Liver (tissue), 3 donors: ENCODE measurements around the gene THBS2.

Source experiments
- CTCF ChIP-seq: fragments of 150-350 bp; IDR thresholded peaks from 2 replicates; pipeline ENCODE4 v1.5.1; 2017; ENCODE audit warnings: improper control_type of control experiment, low read depth, low read length; ENCODE audit not compliant: missing input control
- EGR1 ChIP-seq, 2 donors: IDR thresholded peaks; 2 replicates each; pipeline ENCODE4 v1.6.1; 2016 to 2018; ENCODE audit warnings: antibody characterized with exemption in 2 of 2, low read depth in 2 of 2
- FOXA1 ChIP-seq: IDR thresholded peaks from 2 replicates; pipeline ENCODE4 v1.6.1; 2016; ENCODE audit warnings: antibody characterized with exemption
- GABPA ChIP-seq, 2 donors: IDR thresholded peaks in 1 of 2; conservative IDR thresholded peaks in 1 of 2; 2 replicates each; pipeline ENCODE4 v1.6.1; 2016; ENCODE audit warnings: antibody characterized with exemption in 2 of 2, mild to moderate bottlenecking in 1 of 2, moderate library complexity in 1 of 2
- HNF4G ChIP-seq: IDR thresholded peaks from 2 replicates; pipeline ENCODE4 v1.6.1; 2016; ENCODE audit warnings: antibody characterized with exemption
- MAX ChIP-seq: IDR thresholded peaks from 2 replicates; pipeline ENCODE4 v1.6.1; 2016; ENCODE audit warnings: antibody characterized with exemption
- REST ChIP-seq: IDR thresholded peaks from 2 replicates; pipeline ENCODE4 v1.6.1; 2016; ENCODE audit warnings: antibody characterized with exemption, mild to moderate bottlenecking
- TAF1 ChIP-seq: conservative IDR thresholded peaks from 2 replicates; pipeline ENCODE4 v1.6.1; 2016; ENCODE audit warnings: antibody characterized with exemption, mild to moderate bottlenecking
- donor health status: healthy.
- donor health status: healthy.

- no peak for TF ChIP-seq CTCF
- TF ChIP-seq MAX = no peak
- peak; percentile 91 for TF ChIP-seq REST
- TF ChIP-seq HNF4G = no peak
- TF ChIP-seq GABPA (IDR thresholded peaks at IDR 0.05 in 1 of 2, conservative IDR thresholded peaks at IDR 0.05 in 1 of 2) = no peak
- TF ChIP-seq FOXA1 = no peak
- TF ChIP-seq TAF1 = no peak
- TF ChIP-seq EGR1 (IDR thresholded peaks at IDR 0.05; ENCODE audit: low read depth in 2 of 2) = no peak
These were observed 85.9 kb downstream of the THBS2 start for GRCh38 chr6:169167581-169168301.
